HepG2 (cell line): ENCODE measurements around the gene UQCRC2. TPM values are rescaled to one million over a fixed set of nuclear protein-coding genes. Genes with fewer than 3 reads are reported as not detected.

Source experiments
- AKAP8 ChIP-seq: sonication (generic); formaldehyde crosslinking; IDR thresholded peaks from 2 replicates; pipeline ENCODE4 v1.5.1; 2020; ENCODE audit warnings: mild to moderate bottlenecking, missing genetic modification reagents
- EZH2 ChIP-seq: conservative IDR thresholded peaks from 2 replicates; pipeline ENCODE4 v1.6.1; 2012; ENCODE audit warnings: mild to moderate bottlenecking, low read depth, low read length, moderate library complexity
- GABPA ChIP-seq, 2 experiments: IDR thresholded peaks; 2 replicates each; pipeline ENCODE4 v1.6.1; 2011 to 2016; ENCODE audit warnings: low read depth in 2 of 2, low read length in 1 of 2, missing biosample characterization in 1 of 2, missing genetic modification characterization in 1 of 2
- HNF4A ChIP-seq: sonication (generic); formaldehyde crosslinking; IDR thresholded peaks from 2 replicates; pipeline ENCODE4 v1.4.0; 2020; ENCODE audit warnings: missing genetic modification reagents
- JUNB ChIP-seq: sonication (generic); formaldehyde crosslinking; IDR thresholded peaks from 2 replicates; pipeline ENCODE4 v1.8.0; 2022; ENCODE audit warnings: missing genetic modification reagents, mild to moderate bottlenecking, borderline replicate concordance
- REL ChIP-seq: sonication (generic); formaldehyde crosslinking; conservative IDR thresholded peaks from 2 replicates; pipeline ENCODE4 v1.8.0; 2022; ENCODE audit warnings: mild to moderate bottlenecking, missing genetic modification reagents, moderate library complexity
- THYN1 ChIP-seq: sonication (generic); formaldehyde crosslinking; IDR thresholded peaks from 2 replicates; pipeline ENCODE4 v1.8.1; 2023; ENCODE audit warnings: low read depth, mild to moderate bottlenecking, moderate library complexity, missing genetic modification reagents, borderline replicate concordance
- ZFY ChIP-seq: sonication (generic); formaldehyde crosslinking; IDR thresholded peaks from 2 replicates; pipeline ENCODE4 v1.4.0; 2020; ENCODE audit warnings: missing genetic modification reagents
- ZNF207 ChIP-seq: fragments of 450-650 bp; IDR thresholded peaks from 2 replicates; pipeline ENCODE4 v1.6.1; 2016; ENCODE audit warnings: antibody characterized with exemption, borderline replicate concordance
- ZNF24 ChIP-seq: fragments of 450-650 bp; IDR thresholded peaks from 2 replicates; pipeline ENCODE4 v1.6.1; 2017; ENCODE audit warnings: antibody characterized with exemption, mild to moderate bottlenecking
- ZNF264 ChIP-seq: sonication (generic); formaldehyde crosslinking; IDR thresholded peaks from 2 replicates; pipeline ENCODE4 v1.4.0; 2020; ENCODE audit warnings: missing genetic modification reagents
- ZNF614 ChIP-seq: IDR thresholded peaks from 2 replicates; pipeline ENCODE4 v1.6.1; 2018; ENCODE audit warnings: missing biosample characterization, missing genetic modification reagents, inconsistent platforms, borderline replicate concordance
- polyA plus RNA-seq, 8 experiments: library from polyadenylated mRNA; depleted of rRNA in 3 of 8; stranded (reverse) in 7 of 8; unstranded in 1 of 8; fragments of >200 nt; fragmentation: Illumina TruSeq in 4 of 8; extraction: Trizol in 4 of 8; gene quantifications; 2 replicates each; pipeline versions ENCODE4 v1.2.1 to v1.2.3, GENCODE V29; 2011 to 2016; ENCODE audit warnings: low read depth in 4 of 8, missing spikeins in 1 of 8, mixed read lengths in 1 of 8; ENCODE audit not compliant: insufficient read depth in 1 of 8
- total RNA-seq, 5 experiments: library from RNA; depleted of rRNA; stranded (reverse); fragments of >200 nt; fragmentation: Illumina TruSeq; extraction: Trizol; gene quantifications; 2 replicates each; pipeline ENCODE4 v1.2.3, GENCODE V29; 2016; ENCODE audit warnings: low read depth in 1 of 5
- TF ChIP-seq, protein P1 (sequence below): sonication (generic); formaldehyde crosslinking; IDR thresholded peaks from 2 replicates; pipeline ENCODE4 v1.4.0; 2020; ENCODE audit warnings: missing genetic modification reagents, mild to moderate bottlenecking, borderline replicate concordance
- TF ChIP-seq, protein P2 (sequence below): sonication (generic); formaldehyde crosslinking; IDR thresholded peaks from 2 replicates; pipeline ENCODE4 v1.9.0; 2022; ENCODE audit warnings: missing genetic modification reagents, mild to moderate bottlenecking, borderline replicate concordance
- TF ChIP-seq, protein P3 (sequence below), 2 experiments: IDR thresholded peaks; 2 replicates each; pipeline ENCODE4 v1.6.1; 2011 to 2012; ENCODE audit warnings: low read length in 2 of 2, borderline replicate concordance in 1 of 2, low read depth in 1 of 2, mild to moderate bottlenecking in 1 of 2, moderate library complexity in 1 of 2
- TF ChIP-seq, protein P4 (sequence below): sonication (generic); formaldehyde crosslinking; IDR thresholded peaks from 2 replicates; pipeline ENCODE4 v1.5.1; 2020; ENCODE audit warnings: missing genetic modification reagents, mild to moderate bottlenecking, borderline replicate concordance
- TF ChIP-seq, protein P5 (sequence below): sonication (generic); formaldehyde crosslinking; IDR thresholded peaks from 2 replicates; pipeline ENCODE4 v1.4.0; 2020; ENCODE audit warnings: missing genetic modification reagents, mild to moderate bottlenecking, borderline replicate concordance

The UQCRC2 gene
- total and polyA plus RNA-seq, 2 of the 13 experiments (the other 11 are each of a cell fraction or from before 2014, with no cell fraction given) = 442 to 536 TPM

DNA sequence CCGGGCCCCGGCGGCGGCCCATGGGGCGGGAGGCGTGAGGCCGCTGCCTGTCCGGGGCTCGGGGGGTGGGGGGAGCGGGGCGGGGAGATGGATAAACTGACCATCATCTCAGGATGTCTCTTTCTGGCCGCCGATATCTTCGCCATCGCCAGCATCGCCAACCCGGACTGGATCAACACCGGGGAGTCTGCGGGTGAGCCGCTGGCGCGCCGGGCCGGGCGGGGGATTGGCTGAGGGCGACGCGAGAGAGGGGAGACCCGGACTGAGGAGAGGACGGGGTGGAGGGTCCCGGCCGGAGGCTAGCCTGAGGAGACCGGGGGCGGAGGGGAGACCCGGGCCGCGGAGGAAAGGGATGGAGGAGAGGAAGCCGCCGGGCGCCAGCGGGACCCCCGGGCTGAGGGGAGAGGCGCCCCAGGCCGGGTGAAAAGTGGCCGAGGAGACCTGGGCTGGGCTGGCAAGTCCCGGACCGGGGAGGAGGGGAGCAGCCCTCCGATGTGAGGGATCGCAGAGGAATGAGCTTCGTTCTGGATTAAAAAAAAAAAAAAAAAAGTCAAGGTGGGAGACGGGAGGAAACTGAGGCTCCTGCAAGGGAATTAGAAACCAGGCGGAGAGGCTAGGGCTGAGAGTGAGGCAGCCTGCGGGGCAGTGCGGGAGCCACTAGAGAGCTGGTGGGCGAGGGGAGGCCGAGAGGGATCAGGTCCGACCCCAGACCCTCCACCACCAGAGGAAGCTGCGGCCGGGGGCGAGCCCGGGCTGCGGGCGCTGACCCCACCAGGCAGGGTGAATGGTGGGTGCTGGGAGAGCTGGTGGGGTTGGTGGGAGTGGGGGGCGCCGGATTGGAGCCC is 55.3 kb downstream of the UQCRC2 start (continued):
- TF ChIP-seq, protein P1, sequence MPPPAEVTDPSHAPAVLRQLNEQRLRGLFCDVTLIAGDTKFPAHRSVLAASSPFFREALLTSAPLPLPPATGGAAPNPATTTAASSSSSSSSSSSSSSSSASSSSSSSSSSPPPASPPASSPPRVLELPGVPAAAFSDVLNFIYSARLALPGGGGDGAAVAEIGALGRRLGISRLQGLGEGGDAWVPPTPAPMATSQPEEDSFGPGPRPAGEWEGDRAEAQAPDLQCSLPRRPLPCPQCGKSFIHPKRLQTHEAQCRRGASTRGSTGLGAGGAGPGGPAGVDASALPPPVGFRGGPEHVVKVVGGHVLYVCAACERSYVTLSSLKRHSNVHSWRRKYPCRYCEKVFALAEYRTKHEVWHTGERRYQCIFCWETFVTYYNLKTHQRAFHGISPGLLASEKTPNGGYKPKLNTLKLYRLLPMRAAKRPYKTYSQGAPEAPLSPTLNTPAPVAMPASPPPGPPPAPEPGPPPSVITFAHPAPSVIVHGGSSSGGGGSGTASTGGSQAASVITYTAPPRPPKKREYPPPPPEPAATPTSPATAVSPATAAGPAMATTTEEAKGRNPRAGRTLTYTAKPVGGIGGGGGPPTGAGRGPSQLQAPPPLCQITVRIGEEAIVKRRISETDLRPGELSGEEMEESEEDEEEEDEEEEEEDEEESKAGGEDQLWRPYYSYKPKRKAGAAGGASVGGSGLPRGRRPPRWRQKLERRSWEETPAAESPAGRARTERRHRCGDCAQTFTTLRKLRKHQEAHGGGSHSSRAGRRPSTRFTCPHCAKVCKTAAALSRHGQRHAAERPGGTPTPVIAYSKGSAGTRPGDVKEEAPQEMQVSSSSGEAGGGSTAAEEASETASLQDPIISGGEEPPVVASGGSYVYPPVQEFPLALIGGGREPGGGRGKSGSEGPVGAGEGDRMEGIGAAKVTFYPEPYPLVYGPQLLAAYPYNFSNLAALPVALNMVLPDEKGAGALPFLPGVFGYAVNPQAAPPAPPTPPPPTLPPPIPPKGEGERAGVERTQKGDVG (CRISPR knock-in tag) = 0 out of 2 replicates have a peak, but pooled peaks have one; percentile 46
- no peak for TF ChIP-seq ZNF207
- TF ChIP-seq, protein P2, sequence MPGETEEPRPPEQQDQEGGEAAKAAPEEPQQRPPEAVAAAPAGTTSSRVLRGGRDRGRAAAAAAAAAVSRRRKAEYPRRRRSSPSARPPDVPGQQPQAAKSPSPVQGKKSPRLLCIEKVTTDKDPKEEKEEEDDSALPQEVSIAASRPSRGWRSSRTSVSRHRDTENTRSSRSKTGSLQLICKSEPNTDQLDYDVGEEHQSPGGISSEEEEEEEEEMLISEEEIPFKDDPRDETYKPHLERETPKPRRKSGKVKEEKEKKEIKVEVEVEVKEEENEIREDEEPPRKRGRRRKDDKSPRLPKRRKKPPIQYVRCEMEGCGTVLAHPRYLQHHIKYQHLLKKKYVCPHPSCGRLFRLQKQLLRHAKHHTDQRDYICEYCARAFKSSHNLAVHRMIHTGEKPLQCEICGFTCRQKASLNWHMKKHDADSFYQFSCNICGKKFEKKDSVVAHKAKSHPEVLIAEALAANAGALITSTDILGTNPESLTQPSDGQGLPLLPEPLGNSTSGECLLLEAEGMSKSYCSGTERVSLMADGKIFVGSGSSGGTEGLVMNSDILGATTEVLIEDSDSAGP (CRISPR knock-in tag) = no peak
- no peak for TF ChIP-seq GABPA (IDR thresholded peaks at IDR 0.05; ENCODE audit: low read depth, low read length)
- TF ChIP-seq GABPA (CRISPR knock-in tag; IDR thresholded peaks at IDR 0.05; ENCODE audit: low read depth) = peak; percentile 41; the same call in 1 of the 2 replicates
- TF ChIP-seq ZNF24 = no peak
- TF ChIP-seq EZH2 = no peak
- TF ChIP-seq ZNF614 = no peak
- no peak for TF ChIP-seq REL
- TF ChIP-seq, protein P3, sequence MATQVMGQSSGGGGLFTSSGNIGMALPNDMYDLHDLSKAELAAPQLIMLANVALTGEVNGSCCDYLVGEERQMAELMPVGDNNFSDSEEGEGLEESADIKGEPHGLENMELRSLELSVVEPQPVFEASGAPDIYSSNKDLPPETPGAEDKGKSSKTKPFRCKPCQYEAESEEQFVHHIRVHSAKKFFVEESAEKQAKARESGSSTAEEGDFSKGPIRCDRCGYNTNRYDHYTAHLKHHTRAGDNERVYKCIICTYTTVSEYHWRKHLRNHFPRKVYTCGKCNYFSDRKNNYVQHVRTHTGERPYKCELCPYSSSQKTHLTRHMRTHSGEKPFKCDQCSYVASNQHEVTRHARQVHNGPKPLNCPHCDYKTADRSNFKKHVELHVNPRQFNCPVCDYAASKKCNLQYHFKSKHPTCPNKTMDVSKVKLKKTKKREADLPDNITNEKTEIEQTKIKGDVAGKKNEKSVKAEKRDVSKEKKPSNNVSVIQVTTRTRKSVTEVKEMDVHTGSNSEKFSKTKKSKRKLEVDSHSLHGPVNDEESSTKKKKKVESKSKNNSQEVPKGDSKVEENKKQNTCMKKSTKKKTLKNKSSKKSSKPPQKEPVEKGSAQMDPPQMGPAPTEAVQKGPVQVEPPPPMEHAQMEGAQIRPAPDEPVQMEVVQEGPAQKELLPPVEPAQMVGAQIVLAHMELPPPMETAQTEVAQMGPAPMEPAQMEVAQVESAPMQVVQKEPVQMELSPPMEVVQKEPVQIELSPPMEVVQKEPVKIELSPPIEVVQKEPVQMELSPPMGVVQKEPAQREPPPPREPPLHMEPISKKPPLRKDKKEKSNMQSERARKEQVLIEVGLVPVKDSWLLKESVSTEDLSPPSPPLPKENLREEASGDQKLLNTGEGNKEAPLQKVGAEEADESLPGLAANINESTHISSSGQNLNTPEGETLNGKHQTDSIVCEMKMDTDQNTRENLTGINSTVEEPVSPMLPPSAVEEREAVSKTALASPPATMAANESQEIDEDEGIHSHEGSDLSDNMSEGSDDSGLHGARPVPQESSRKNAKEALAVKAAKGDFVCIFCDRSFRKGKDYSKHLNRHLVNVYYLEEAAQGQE (IDR thresholded peaks at IDR 0.05; ENCODE audit: borderline replicate concordance in 1 of 2, low read depth in 1 of 2, low read length in 2 of 2) = no peak
- TF ChIP-seq, protein P4, sequence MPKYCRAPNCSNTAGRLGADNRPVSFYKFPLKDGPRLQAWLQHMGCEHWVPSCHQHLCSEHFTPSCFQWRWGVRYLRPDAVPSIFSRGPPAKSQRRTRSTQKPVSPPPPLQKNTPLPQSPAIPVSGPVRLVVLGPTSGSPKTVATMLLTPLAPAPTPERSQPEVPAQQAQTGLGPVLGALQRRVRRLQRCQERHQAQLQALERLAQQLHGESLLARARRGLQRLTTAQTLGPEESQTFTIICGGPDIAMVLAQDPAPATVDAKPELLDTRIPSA (CRISPR knock-in tag) = 0 out of 2 replicates have a peak, but pooled peaks have one; percentile 72
- TF ChIP-seq HNF4A (CRISPR knock-in tag) = no peak
- no peak; the same call in 1 of the 2 replicates for TF ChIP-seq ZFY (CRISPR knock-in tag)
- TF ChIP-seq THYN1 (CRISPR knock-in tag) = no peak
- TF ChIP-seq JUNB (CRISPR knock-in tag) = no peak
- TF ChIP-seq, protein P5, sequence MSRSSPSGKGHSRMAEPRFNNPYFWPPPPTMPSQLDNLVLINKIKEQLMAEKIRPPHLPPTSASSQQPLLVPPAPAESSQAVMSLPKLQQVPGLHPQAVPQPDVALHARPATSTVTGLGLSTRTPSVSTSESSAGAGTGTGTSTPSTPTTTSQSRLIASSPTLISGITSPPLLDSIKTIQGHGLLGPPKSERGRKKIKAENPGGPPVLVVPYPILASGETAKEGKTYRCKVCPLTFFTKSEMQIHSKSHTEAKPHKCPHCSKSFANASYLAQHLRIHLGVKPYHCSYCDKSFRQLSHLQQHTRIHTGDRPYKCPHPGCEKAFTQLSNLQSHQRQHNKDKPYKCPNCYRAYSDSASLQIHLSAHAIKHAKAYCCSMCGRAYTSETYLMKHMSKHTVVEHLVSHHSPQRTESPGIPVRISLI (CRISPR knock-in tag) = peak; percentile 64; the same call in 1 of the 2 replicates
- TF ChIP-seq AKAP8 (CRISPR knock-in tag) = 0 out of 2 replicates have a peak, but pooled peaks have one; percentile 44
- TF ChIP-seq ZNF264 (CRISPR knock-in tag) = no peak
